ENCODE measurements around the gene USP40.

USP40 gene

GRCh38 chr2:233492751-233493150 lies 73.8 kb downstream of the USP40 start:
- DNase-seq, result no peak

GRCh38 chr2:233492078-233492477 lies 74.5 kb downstream of the USP40 start:
- no peak for DNase-seq

DNA sequence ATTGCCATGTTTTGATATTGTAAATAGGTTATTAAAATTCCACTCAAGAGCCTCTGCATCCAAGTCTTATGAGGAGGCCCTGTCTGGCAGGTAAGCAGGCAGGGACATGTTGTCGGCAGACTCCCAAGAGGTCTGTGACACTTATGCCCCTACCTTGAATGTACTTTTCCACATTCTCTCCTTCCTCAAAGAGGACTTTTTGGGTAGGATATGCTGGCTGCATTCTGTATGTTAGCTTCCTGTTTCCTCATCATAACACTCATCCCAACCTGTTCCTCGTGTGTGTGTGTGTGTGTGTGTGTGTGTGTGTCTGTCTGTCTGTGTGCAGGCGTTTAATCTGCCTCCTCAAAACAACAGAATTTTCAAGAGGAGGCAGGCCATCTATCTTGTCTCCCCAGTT lies 75.3 kb downstream of the USP40 start:
- no peak for DNase-seq

GRCh38 chr2:233490831-233491230 lies 75.8 kb downstream of the USP40 start:
- no peak for DNase-seq

DNA sequence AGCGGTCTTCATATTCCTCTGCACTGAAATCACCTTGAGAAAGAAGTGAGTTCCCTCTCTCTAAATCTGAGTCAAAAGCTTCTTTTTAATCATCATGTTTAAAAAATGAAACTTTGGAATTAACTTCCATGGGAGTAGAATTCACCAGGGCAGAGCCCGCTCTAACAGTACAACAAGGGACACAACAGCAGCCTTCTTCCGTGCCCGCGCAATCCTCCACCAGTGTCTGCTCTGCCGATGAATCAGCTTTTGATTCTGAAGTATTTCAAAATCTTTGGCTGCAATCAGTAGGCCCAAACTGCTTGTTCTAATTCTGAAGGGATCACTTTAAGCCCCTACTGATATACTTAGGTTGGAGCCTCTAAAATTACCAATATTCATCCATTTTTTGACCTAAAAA lies 76.9 kb downstream of the USP40 start:
- no peak for DNase-seq

DNA sequence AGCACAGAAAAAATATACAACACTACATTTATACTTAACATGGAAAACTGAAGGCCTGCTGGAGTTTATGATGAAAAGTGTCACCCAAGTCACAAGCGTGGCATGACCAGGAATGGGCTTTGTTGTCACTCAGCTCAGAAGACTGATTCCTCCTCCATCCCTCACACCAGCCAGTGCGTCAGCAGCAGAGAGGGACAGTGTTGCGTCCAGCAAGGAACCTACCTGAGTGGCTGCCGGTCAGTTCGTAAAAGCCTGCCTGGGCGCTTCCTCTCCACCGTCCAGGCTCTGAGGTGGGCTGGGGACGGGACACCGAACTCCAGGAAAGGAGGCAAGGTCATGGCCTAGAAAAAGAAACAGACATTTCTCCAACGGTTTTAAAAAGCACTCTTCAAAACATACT lies 77.4 kb downstream of the USP40 start:
- no peak for DNase-seq

- no peak for DNase-seq
Measured at GRCh38 chr2:233487748-233488345, 78.7 kb downstream of the USP40 start.

- no peak for DNase-seq
Measured at GRCh38 chr2:233486778-233487552, 79.6 kb downstream of the USP40 start.

GRCh38 chr2:233486357-233486756 lies 80.2 kb downstream of the USP40 start:
- no peak for DNase-seq

GRCh38 chr2:233485726-233486125 lies 80.9 kb downstream of the USP40 start:
- no peak for DNase-seq

DNA sequence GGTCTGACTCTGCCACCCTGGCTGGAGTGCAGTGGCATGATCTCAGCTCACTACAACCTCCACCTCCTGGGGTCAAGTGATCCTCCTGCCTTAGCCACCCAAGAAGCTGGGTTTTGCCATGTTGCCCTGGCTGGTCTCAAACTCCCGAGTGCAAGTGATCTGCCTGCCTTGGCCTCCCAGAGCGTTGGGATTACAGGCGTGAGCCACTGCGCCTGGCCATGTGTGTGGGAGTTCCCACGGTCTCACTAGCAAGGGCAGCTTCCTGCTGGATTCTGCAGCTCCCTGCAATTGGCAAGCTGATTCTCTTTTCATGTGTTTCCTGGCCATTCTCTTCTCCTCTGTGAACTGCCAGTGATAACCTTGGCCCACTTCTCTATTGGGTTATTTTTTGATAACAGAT lies 84.0 kb downstream of the USP40 start:
- no peak for DNase-seq

- DNase-seq, result no peak
Measured at GRCh38 chr2:233481368-233482142, 85.0 kb downstream of the USP40 start.

DNA sequence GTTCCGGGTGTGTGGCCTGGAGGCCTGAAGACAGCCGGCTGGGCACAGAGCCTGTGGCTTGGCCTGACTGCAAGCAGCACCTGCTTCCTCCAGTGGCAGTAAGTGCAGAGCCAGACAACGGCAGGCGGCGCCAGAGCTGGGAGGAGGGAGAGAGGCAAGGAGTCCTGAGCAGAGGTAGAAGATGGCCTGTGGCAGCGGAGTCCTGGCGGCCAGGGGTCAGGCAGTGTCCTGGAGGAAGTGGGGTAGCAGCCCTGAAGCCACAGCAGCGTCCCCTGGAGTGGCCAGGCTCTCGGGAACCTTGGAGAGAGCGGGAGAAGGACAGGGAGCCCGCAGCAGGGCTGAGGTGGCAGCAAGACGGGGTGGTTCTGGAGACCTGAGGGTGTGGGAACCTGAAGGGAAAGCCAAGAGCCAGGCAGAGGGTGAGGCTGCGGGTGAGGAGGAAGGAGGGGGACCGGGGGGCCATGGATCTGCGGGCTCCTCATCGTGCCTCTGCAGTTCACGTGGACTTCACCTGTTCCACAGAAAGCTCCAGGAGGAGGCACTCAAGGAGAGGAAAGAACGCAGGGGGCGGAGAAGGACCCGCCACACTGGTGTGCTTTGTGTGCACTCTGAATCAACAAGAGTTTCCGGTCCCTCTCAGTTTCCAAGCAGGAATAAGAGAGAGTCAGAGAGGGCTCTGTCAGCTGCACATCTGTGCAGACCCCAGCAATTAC lies 85.9 kb downstream of the USP40 start:
- DNase-seq, result no peak

- DNase-seq, result no peak
Measured at GRCh38 chr2:233479616-233480489, 86.7 kb downstream of the USP40 start.

GRCh38 chr2:233477548-233478433 lies 88.8 kb downstream of the USP40 start:
- no peak for DNase-seq

DNA sequence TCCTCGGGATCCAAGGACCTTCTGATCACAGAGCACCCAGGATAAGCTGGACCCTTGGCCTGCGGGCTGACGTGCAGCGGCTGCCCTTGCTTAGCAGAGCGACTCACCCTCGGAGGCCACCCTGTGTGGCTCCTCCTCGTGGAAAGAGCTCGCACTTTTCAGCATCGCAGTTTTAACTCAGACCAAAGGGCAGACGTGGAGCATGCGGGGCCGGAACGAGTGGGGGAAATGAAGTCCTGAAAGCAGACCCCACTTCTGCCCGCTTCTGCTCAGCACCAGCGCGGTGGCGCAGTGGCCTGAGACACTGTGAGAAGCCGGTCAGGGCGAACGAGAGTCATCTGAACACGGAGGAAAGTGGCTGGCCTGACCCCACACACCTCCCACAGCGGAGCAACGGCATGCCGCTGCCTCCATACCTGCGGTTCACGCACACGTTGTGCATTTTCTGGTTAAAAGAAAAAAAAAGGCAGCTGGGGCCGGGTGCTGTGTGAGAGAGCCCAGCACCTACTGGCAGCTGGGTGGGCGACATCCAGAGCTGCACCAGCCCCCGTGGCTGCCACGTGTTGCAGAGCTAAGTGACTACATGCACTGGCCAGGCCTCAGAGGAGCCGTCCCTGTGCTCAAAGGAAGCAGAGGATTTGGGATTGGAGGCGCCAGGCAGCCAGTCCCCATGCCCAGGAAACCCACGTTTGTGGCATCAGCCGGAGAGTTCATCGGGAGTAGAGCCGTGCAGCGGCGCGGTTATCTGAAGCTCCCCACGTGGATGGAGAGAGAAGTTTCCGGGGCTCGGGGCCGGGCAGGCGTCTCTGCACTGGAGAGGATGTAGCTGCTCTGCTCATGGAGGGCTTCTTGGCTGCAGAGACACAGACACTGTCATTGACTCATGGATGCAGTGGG lies 89.7 kb downstream of the USP40 start:
- no peak for DNase-seq

DNA sequence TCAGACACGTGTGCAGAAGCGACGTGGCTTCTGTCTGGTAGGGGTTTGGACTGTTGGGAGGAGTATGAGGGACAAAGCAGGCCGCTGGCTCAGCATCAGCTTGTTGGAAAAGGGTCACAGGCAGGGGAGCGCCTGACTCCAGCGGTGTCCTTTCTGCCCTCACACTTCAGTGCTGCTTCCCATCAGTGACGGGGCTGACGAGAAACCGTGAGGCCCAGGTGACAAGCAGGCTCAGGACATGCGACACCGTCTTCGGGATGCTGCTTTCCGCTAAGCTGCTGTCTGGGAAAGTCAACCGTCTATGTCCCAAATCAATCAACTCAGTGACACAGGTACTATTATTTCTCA lies 90.5 kb downstream of the USP40 start:
- no peak for DNase-seq

DNA sequence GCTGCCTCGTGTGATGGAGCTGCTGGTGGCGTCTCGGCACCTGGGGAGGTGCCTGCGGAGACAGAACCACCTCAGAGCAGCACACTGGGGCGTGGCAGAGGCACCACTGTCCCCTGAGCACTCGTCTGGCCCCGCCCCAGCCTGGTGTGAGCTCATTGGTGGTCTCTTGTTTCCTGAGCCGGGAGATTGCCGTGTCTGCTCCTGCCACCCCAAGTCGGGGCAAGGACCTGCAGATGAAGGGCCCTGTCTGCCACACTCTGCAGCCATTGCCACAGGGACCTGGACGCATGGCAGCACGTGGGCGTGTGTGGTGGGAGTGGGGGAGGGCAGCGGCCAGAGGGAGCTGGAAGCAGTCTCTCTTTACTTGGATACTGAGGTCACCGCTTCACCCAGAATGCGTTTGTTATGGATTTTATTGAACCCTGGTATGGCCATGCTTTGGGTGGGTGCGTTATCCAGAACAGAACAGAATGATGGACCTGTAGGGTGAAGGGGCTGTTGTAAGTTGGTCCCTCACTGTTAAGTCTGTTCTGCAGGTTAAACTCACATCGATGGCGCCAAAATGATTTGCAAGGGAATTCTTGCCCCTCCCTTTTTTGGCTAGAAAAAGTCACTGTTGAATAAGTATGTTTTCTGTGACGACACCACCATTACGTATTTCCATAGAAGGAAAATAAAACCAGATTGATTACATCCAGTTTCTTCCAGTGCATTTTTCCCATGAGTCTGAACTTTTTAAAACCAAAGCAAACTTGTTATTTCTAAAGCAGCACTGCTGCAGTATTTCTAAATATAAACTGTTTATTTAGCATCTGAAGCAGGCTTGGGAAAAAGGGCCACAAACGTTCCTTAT lies 92.0 kb downstream of the USP40 start:
- no peak for DNase-seq

GRCh38 chr2:233473878-233474277 lies 92.7 kb downstream of the USP40 start:
- DNase-seq, result no peak

All from inflammatory macrophage treated with lipopolysaccharide for 4 hours (primary cell).